ENCODE data around the gene ARHGAP26. TPM values are rescaled to one million over a fixed set of nuclear protein-coding genes. Genes with fewer than 3 reads are reported as not detected.

The ARHGAP26 gene
- total RNA-seq, 1 donor from 2014 or later, result 71.6 TPM

DNA sequence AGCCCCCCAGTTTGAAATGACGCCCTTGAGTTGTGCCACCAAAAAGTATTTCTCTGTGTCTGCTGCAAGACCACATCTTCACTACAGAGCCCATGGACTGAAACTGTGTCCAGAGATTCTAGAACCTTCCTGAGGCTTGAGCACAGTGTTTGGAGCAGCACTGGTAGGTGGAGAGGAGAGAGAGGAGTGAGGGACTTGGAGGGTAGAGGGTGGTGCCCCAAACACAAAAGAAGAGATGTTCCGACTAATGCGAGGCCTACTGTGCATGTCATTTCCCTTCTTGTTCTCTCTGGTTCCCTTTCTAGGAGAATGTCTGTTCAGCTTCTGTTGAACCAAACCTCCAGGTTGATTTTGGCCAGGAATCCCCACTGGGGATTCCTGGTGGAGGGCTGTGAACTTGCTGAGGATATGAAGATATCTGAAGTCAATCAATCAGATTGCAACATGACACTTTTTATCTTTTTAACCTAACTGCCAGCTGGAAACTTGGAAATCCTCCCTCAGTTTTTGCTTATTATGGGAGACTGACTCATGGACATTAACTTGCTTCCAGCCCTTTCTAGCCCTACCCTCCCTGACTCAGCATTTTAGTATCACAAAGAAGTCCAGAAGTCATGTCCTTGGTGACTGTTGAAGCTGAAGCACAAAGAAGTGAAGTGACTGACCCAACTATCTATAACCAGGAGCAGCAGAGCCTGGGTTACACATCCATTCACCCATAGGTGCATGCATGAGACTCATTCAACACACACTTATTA lies 478.8 kb downstream of the ARHGAP26 start:
- intact Hi-C loops (cut with DNase I), result no loop called here
- DNase-seq (ENCODE audit: low spot score), result no peak
- ATAC-seq, result peak; percentile 75

DNA sequence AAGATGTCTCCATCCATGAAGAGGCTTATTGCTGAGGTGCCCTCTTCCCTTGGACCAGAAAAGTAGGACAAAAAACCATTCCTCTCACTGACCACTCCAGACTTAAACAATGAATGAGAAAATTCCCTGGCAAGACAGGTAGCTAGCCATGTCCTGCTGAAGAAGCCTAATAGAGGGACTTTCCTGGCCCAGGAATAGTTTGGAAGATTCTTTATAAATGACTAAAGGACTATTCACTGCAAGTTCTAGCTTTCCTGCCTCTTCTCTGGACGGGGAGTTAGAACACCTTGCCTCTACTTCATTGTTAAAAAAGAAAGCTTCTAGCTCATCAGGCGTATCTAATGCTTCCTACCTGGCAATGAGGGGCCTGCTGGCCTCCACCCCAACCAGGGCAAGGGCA lies 479.7 kb downstream of the ARHGAP26 start:
- ATAC-seq, result no peak
- intact Hi-C loops (cut with DNase I), result no loop called here
- DNase-seq (ENCODE audit: low spot score), result no peak

- DNase-seq (ENCODE audit: low spot score), result no peak
- intact Hi-C loops (cut with DNase I), result no loop called here
- no peak for ATAC-seq
Measured at GRCh38 chr5:143251190-143251589, 481.0 kb downstream of the ARHGAP26 start.

DNA sequence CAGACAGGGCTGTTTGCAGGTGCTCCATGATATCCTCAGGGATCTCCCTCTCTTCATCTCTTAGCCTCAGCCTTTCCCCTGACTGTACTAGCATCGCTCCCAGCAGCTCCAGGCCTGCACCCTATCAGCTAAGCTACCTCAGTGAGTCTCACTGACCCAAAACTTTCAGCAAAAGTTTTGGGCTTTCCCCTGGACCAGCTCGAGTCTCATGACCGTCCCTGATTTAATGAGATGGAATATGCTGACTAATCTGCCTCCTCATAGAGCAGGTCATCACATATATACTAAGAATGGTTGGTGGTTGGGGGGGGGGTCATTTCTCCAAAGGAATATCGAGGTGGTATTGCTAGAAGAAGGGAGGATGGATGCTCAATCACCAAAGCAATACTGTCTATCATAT lies 481.8 kb downstream of the ARHGAP26 start:
- intact Hi-C loops (cut with DNase I), result no loop called here
- ATAC-seq, result no peak
- DNase-seq (ENCODE audit: low spot score), result no peak

DNA sequence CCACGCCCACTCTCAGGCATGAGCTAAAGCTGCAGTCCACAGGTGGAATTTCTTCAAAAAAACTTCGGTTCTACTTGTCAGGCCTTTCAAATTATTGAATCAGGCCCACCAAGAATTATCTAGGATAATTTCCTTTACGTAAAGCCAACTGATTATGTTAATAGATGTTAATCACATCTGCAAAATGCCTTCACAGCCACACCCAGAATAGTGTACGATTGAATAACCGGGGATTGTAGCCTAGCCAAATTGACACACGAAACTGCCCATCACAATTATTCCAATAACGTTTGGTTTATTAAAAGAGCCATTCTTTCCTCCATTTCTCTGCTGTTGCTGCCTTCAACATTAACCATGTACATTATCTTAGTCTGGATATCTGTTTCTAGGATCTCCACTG lies 484.6 kb downstream of the ARHGAP26 start:
- ATAC-seq (no peak), DNase-seq (ENCODE audit: low spot score) (no peak)
- intact Hi-C loops (cut with DNase I), result no loop called here

GRCh38 chr5:143258559-143259253 lies 488.5 kb downstream of the ARHGAP26 start:
- ATAC-seq (no peak), DNase-seq (ENCODE audit: low spot score) (no peak)
- intact Hi-C loops (cut with DNase I), result no loop called here

- intact Hi-C loops (cut with DNase I), result no loop called here
- DNase-seq (ENCODE audit: low spot score), result no peak
- ATAC-seq, result no peak
Measured at GRCh38 chr5:143259254-143259605, 489.1 kb downstream of the ARHGAP26 start.

- intact Hi-C loops (cut with DNase I), result no loop called here
- ATAC-seq (no peak), DNase-seq (ENCODE audit: low spot score) (no peak)
Measured at GRCh38 chr5:143261748-143262392, 491.7 kb downstream of the ARHGAP26 start.

DNA sequence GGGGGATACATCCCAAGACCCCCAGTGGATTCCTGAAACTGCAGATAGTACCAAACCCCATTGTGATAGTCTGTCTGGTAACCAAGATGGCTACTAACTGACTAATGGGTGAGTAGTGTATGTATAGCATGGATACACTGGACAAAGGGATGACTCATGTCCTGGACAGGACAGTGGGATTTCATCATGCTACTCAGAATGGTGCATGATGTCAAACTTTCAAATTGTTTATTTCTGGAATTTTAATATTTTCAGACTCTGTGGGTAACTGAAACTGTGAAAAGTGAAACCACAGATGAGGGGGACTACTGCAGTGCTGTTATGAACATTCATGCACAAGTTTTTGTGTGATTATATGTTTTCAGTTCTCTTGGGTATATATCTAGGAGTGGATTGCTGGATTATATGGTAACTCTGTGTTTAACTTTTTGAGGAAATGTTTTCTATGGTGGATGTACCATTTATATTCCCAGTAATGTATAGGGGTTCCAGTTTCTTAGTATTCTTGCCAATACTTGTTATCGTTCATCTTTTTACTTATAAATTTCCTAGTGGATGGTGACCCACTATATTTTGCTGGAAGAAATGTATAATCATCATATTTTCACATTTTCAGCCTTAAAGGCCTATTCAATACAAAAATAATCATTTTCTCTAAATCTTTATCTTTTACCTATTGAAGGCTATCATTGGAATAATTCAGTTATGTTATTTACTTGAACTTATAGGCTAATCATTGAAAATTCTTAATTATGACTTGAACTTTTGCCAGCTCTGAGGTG lies 492.4 kb downstream of the ARHGAP26 start:
- DNase-seq (ENCODE audit: low spot score) (no peak), ATAC-seq (peak; percentile 44)
- intact Hi-C loops (cut with DNase I), result no loop called here

- ATAC-seq (no peak), DNase-seq (ENCODE audit: low spot score) (no peak)
- intact Hi-C loops (cut with DNase I), result no loop called here
Measured at GRCh38 chr5:143263272-143263810, 493.2 kb downstream of the ARHGAP26 start.

DNA sequence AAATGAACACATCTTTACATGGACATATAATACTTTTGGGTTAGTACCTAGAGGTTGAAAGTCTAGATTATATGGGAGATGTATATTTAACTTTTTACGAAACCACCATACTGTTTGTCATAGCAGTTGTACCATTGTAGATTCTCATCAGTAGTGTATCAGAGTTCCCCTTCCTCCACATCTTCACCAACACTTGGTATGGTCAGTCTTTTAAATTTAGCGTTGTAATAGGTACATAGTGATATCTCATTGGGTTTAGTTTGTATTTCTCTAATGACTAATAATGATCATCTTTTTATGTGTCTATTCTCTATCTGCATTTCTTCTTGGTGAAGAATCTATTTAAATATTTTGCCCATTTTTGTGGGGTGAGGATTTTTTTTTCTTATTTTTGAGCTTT lies 495.8 kb downstream of the ARHGAP26 start:
- intact Hi-C loops (cut with DNase I), result no loop called here
- ATAC-seq (no peak), DNase-seq (ENCODE audit: low spot score) (no peak)

- DNase-seq (ENCODE audit: low spot score) (no peak), ATAC-seq (no peak)
- intact Hi-C loops (cut with DNase I), result no loop called here
Measured at GRCh38 chr5:143267186-143267585, 497.0 kb downstream of the ARHGAP26 start.

DNA sequence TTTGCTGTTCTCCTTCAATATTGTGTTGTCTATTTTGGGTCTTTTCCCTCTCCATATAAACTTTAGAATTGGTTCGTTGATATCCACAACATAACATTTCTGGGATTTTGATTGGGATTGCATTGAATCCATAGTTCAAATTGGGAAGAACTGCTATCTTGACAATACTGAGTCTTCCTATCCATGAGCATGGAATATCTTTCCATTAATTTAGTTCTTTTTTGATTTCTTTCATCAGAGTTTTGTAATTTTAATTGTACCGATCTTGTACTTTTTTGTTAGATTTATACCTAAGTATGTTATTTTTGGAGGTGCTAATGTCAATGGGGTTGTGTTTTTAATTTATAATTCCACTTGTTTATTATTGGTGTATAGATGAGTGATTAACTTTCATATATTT lies 498.2 kb downstream of the ARHGAP26 start:
- intact Hi-C loops (cut with DNase I), result no loop called here
- ATAC-seq, result no peak
- DNase-seq (ENCODE audit: low spot score), result no peak

GRCh38 chr5:143271431-143271830 lies 501.3 kb downstream of the ARHGAP26 start:
- ATAC-seq (no peak), DNase-seq (ENCODE audit: low spot score) (no peak)
- intact Hi-C loops (cut with DNase I), result loop anchor here (10.0 kb wide), 1 partner anchor 67 kb away; no protein-coding TSS in a partner anchor

- ATAC-seq, result no peak
- intact Hi-C loops (cut with DNase I), result loop anchor here (10.0 kb wide), 1 partner anchor 70 kb away; no protein-coding TSS in a partner anchor
Measured at GRCh38 chr5:143274952-143275351, 504.8 kb downstream of the ARHGAP26 start.

GRCh38 chr5:143275512-143276363 lies 505.6 kb downstream of the ARHGAP26 start:
- ATAC-seq (no peak), DNase-seq (ENCODE audit: low spot score) (no peak)
- intact Hi-C loops (cut with DNase I), result loop anchor here (10.0 kb wide), 1 partner anchor 71 kb away; no protein-coding TSS in a partner anchor

More at GRCh38 chr5:143274952-143275351, 504.8 kb downstream of the ARHGAP26 start:
- DNase-seq (ENCODE audit: low spot score), result no peak

DNA sequence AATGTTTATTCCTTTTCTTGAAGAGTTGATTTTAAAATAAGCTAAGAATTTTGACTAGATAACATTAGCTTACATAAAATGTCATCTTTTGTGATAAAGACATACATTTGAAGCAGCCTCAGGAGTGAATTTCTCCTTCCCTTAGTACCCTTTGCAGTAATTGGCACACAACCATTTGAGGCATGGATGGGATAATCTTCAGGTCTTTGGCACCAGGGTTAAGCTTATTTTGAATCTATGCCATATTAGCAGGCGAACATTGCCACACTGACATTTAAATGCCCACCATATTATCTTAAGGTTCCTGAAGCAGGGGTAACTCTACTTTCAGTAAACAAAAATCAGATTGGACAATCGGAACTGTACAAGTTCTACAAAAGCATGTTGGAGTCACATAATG lies 507.4 kb downstream of the ARHGAP26 start:
- no peak for DNase-seq (ENCODE audit: low spot score)
- no peak for ATAC-seq
- intact Hi-C loops (cut with DNase I), result loop anchor here (10.0 kb wide), 1 partner anchor 73 kb away; no protein-coding TSS in a partner anchor
